Measurements from ENCODE around the gene LRBA.

DNA sequence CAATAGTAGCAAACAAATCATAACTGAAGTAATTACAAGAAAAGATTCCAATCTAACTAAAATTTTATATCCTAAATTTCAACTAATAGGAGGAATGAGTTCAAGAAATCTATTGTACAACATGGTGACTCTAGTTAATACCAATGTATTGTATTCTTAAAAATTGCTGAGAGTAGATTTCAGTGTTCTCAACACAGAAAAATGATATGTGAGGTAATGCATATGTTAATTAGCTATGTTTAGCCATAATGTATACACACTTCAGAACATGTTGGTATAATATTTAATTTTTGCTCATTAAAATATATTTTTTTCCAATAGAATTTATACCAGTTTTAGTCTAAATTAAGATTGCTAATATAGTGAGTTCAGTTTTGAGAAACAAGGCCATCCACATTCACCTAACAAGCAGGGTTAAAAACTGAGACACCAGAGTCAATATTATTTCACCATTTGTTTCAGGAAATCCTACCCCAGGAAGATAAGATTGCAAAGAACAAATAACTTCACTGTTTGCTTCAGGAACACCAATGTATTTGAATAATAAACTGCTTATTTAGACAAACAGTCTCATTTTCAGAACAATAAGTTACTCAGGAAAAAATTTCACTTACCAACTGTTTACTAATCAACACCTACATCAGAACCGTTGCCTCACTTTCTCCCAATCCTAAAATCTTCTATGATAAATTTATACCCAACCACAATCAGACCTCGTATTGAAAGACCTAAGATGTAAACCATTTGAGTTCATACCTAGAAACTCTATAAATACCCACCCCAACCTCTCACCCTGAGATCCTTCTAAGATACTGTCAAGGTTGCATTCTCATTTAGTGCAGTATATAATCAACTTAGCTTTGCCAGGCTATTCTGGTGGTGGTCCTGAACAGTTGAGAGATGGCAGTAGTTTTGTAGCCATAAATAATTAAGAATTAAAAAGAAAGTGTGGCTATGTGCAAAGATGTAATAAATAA lies 300.3 kb downstream of the LRBA start:
- TF ChIP-seq CTCF (IDR thresholded peaks at IDR 0.05), result no peak
- TF ChIP-seq EZH2phosphoT487 (IDR thresholded peaks at IDR 0.05; ENCODE audit: borderline replicate concordance, low read depth), result no peak

Data from SK-N-SH (cell line).